KBM-7 (cell line): ENCODE data around the gene ZBTB8OS.

Source experiments
- DNase-seq: peaks from one replicate; pipeline ENCODE4 v3.0.0-alpha.2; 2015
- in situ Hi-C: fragments of 300-500 bp; cut with MboI; formaldehyde crosslinking; loops from 2 replicates; pipeline ENCODE4 v1.14.3; 2020; ENCODE audit warnings: low sequenced_read_pairs, low pct_unique_long_range_greater_than_20kb, mixed read lengths

Gene ZBTB8OS

GRCh38 chr1:32618673-32619221 is 31.6 kb downstream of the ZBTB8OS start:
- in situ Hi-C loops: no loop called here
- no peak for DNase-seq

GRCh38 chr1:32613472-32613871 is 36.9 kb downstream of the ZBTB8OS start:
- DNase-seq: no peak
- in situ Hi-C loops: no loop called here

- in situ Hi-C loops: no loop called here
- no peak for DNase-seq
Observed at GRCh38 chr1:32612189-32612881, 38.0 kb downstream of the ZBTB8OS start.

- in situ Hi-C loops: no loop called here
- DNase-seq: no peak
Observed at GRCh38 chr1:32611859-32612188, 38.5 kb downstream of the ZBTB8OS start.

- in situ Hi-C loops: no loop called here
- no peak for DNase-seq
Observed at GRCh38 chr1:32609180-32609579, 41.2 kb downstream of the ZBTB8OS start.

GRCh38 chr1:32606565-32607371 is 43.6 kb downstream of the ZBTB8OS start:
- in situ Hi-C loops: no loop called here
- DNase-seq: no peak

- in situ Hi-C loops: no loop called here
- DNase-seq: no peak
Observed at GRCh38 chr1:32605711-32606424, 44.5 kb downstream of the ZBTB8OS start.

GRCh38 chr1:32600034-32600433 is 50.3 kb downstream of the ZBTB8OS start:
- DNase-seq: no peak
- in situ Hi-C loops: no loop called here

GRCh38 chr1:32592943-32593342 is 57.4 kb downstream of the ZBTB8OS start:
- in situ Hi-C loops: no loop called here
- DNase-seq: no peak

- in situ Hi-C loops: no loop called here
- DNase-seq: peak; percentile 38
Observed at GRCh38 chr1:32580348-32581017, 69.9 kb downstream of the ZBTB8OS start.
